ENCODE measurements around the gene CSRP3. TPM values are rescaled to one million over a fixed set of nuclear protein-coding genes. Genes with fewer than 3 reads are reported as not detected.

Gene CSRP3
- total RNA-seq, 2 donors from 2014 or later, result not detected

- ATAC-seq (ENCODE audit: insufficient number of reproducible peaks, low FRiP score, low read depth), result no peak
- no peak for DNase-seq (ENCODE audit: low spot score)
- Histone ChIP-seq H3K4me1 (ENCODE audit: control insufficient read depth in 1 of 2, low read depth in 2 of 2) (no peaks in the 10 kb centered on the region), H3K27ac (no peak overlapping the region), H3K36me3 (no peaks in the 10 kb centered on the region), H3K9me3 (no peaks in the 10 kb centered on the region), H3K27me3 (replicated peaks; ENCODE audit: insufficient read depth) (no peaks in the 10 kb centered on the region), H3K4me3 (no peak overlapping the region)
- TF ChIP-seq CTCF (IDR thresholded peaks at IDR 0.05), result no peak
Measured at GRCh38 chr11:19216021-19216420, 14.2 kb upstream of the CSRP3 start.

GRCh38 chr11:19209617-19210370 is 8.0 kb upstream of the CSRP3 start:
- Histone ChIP-seq H3K36me3 (no peaks in the 10 kb centered on the region), H3K9me3 (no peaks in the 10 kb centered on the region), H3K27ac (no peak overlapping the region), H3K4me1 (ENCODE audit: control insufficient read depth in 1 of 2, low read depth in 2 of 2) (no peaks in the 10 kb centered on the region), H3K27me3 (replicated peaks; ENCODE audit: insufficient read depth) (no peaks in the 10 kb centered on the region), H3K4me3 (no peak overlapping the region)
- ATAC-seq (ENCODE audit: insufficient number of reproducible peaks, low FRiP score, low read depth), result no peak
- DNase-seq (ENCODE audit: low spot score), result no peak
- TF ChIP-seq CTCF (IDR thresholded peaks at IDR 0.05), result no peak

- Histone ChIP-seq H3K9me3 (no peaks in the 10 kb centered on the region), H3K4me3 (no peak overlapping the region), H3K27me3 (replicated peaks; ENCODE audit: insufficient read depth) (no peaks in the 10 kb centered on the region), H3K27ac (no peak overlapping the region), H3K4me1 (ENCODE audit: control insufficient read depth in 1 of 2, low read depth in 2 of 2) (no peaks in the 10 kb centered on the region), H3K36me3 (no peaks in the 10 kb centered on the region)
- DNase-seq (ENCODE audit: low spot score) (no peak), ATAC-seq (ENCODE audit: insufficient number of reproducible peaks, low FRiP score, low read depth) (no peak)
- no peak for TF ChIP-seq CTCF (IDR thresholded peaks at IDR 0.05)
Measured at GRCh38 chr11:19208959-19209546, 7.3 kb upstream of the CSRP3 start.

DNA sequence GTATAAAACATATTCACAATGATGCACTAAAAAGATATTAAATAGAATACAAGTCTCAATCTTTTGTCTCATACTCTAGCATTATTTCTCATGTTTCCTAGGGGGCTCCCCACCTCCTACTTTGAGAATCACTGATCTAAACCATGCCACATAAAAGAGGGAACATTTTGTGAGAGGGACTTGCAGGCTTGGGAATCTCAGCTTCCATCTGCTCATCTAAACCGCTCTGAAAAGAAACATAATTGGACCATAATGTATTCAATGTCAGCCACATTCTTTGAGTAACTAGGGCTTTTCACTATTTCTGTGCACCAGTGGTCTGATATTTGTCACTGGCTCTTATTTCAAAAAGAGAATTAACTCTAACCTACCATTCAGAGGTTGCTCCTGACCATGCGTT is 6.4 kb upstream of the CSRP3 start:
- H3K27ac ChIP-seq, result no peak overlapping the region
- TF ChIP-seq CTCF (IDR thresholded peaks at IDR 0.05), result no peak
- no peak overlapping the region for H3K4me3 ChIP-seq
- H3K9me3 ChIP-seq, result no peaks in the 10 kb centered on the region
- no peaks in the 10 kb centered on the region for H3K27me3 ChIP-seq (replicated peaks; ENCODE audit: insufficient read depth)
- H3K4me1 ChIP-seq (ENCODE audit: control insufficient read depth in 1 of 2, low read depth in 2 of 2), result no peaks in the 10 kb centered on the region
- no peak for DNase-seq (ENCODE audit: low spot score)
- no peak for ATAC-seq (ENCODE audit: insufficient number of reproducible peaks, low FRiP score, low read depth)
- no peaks in the 10 kb centered on the region for H3K36me3 ChIP-seq

DNA sequence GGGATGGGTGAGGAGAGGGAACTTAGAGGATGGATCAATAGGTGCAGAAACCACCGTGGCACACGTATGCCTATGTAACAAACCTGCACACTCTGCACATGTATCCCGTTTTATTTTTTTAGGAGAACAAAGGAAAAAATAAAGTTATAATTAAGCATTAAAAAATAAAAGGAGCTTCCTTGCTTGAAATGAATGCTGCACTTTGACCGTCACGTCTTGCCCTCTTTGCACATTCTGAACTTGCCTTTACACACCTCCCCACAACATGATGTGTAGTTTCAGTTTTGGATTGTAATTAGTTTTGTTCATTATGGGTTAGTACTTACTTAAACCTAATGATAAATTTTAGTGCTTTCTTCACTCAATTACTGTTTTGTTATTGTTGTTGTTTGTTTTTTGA is 3.1 kb upstream of the CSRP3 start:
- Histone ChIP-seq H3K36me3 (no peaks in the 10 kb centered on the region), H3K4me1 (ENCODE audit: control insufficient read depth in 1 of 2, low read depth in 2 of 2) (no peaks in the 10 kb centered on the region), H3K27me3 (replicated peaks; ENCODE audit: insufficient read depth) (no peaks in the 10 kb centered on the region), H3K9me3 (no peaks in the 10 kb centered on the region), H3K27ac (no peak overlapping the region), H3K4me3 (no peak overlapping the region)
- no peak for TF ChIP-seq CTCF (IDR thresholded peaks at IDR 0.05)
- no peak for DNase-seq (ENCODE audit: low spot score)
- no peak for ATAC-seq (ENCODE audit: insufficient number of reproducible peaks, low FRiP score, low read depth)
